GM13977 (cell line): ENCODE measurements around the gene NAPG.
"Not testable (repeated sequence)": the region's sequence is repeated elsewhere in the genome, so short reads cannot be mapped to it uniquely, and the experiment has no call there.

Experiments
- DNase-seq: peaks from one replicate; pipeline ENCODE4 v3.0.0; 2012; ENCODE audit warnings: low spot score
- in situ Hi-C: fragments of 300-500 bp; cut with MboI; formaldehyde crosslinking; loops from one replicate; pipeline ENCODE4 v1.12.0; 2022; ENCODE audit warnings: low sequenced_read_pairs, low pct_unique_long_range_greater_than_20kb, mixed read lengths, inconsistent platforms; ENCODE audit not compliant: unreplicated experiment
- TF ChIP-seq, protein P1 (sequence below): IDR thresholded peaks from 2 replicates; pipeline ENCODE4 v1.5.1; 2012; ENCODE audit warnings: mild to moderate bottlenecking, control low read depth; ENCODE audit not compliant: insufficient read depth; ENCODE audit errors: extremely low read depth, missing control alignments

The NAPG gene

DNA sequence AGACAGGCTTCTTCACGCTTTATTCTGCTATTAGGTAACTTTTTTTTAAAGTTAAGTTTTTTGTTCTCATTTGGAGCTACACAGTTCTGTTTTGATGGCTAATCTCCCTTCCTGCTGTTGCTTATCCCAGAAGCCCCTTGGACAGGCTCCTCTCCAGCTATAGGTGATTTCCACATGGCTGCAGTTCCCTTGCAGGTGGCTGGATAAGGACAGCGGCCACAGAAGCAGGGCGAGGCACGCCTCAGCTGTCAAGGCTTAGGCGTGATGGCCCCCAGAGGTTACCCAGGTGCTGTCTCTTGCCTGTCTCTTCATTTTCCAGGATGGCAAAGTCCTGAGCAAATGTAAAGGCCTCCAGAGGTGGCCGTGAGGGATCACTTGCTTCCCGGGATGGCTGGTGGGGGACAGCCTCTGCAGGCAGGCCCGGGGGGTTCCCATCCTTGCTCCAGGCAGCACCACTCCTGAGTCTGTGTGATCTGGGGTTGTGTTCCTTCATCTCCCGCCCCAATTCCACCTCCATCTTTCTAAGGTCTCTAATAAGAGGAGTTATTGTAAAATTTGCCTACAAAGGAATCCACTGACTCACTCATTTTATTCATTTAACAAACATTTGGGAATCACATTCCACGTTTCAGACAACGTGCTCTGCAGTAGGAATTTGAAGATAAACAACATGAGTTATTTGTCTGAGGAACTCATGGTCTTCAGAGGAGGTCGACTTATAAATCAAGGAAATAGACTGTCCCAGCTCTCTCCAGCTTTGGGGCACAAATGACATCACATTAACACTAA, 53.4 kb downstream of the NAPG start:
- DNase-seq, result no peak
- TF ChIP-seq, protein P1, sequence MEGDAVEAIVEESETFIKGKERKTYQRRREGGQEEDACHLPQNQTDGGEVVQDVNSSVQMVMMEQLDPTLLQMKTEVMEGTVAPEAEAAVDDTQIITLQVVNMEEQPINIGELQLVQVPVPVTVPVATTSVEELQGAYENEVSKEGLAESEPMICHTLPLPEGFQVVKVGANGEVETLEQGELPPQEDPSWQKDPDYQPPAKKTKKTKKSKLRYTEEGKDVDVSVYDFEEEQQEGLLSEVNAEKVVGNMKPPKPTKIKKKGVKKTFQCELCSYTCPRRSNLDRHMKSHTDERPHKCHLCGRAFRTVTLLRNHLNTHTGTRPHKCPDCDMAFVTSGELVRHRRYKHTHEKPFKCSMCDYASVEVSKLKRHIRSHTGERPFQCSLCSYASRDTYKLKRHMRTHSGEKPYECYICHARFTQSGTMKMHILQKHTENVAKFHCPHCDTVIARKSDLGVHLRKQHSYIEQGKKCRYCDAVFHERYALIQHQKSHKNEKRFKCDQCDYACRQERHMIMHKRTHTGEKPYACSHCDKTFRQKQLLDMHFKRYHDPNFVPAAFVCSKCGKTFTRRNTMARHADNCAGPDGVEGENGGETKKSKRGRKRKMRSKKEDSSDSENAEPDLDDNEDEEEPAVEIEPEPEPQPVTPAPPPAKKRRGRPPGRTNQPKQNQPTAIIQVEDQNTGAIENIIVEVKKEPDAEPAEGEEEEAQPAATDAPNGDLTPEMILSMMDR, result no peak
- in situ Hi-C loops, result no loop called here

DNA sequence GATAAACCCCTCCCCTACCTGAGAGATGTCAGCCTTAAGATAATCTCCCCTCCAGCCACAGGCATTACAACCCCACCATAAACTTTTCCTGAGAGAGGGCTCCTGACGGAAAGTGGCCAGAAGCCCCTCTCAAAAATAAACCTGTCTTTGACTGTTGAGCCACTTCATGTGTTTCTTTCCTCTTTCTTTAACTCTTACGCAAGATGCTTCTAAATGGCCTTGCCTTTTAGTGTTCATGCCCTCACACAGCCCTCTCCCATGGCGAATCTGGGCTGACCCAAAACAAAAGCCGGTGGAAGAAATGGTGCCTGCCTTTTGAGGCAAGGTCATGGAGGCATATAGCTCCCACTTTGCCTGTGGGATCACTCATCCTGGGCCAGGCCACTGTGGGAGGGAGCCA, 54.4 kb downstream of the NAPG start:
- no peak for DNase-seq
- in situ Hi-C loops, result no loop called here
- TF ChIP-seq, protein P1, result no peak

DNA sequence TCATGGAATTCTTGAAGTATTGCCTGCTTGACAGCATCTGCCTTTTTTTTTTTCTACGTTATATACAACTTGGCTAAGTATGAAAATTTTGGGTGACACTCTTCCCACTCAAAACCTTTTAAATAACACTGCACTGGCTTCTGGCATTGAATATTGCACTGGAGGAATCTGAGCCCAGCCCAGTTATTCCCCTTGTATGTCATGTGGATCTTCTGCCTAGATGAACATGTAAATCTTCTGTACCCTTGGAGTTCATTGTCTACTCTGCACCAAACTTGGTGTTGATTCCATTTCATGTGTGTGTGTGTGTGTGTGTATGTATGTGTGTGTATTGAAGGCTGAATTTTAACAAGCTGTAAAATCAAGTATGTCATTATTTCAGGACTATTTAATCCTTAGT, 59.4 kb downstream of the NAPG start:
- TF ChIP-seq, protein P1, result no peak
- in situ Hi-C loops, result no loop called here
- no peak for DNase-seq

DNA sequence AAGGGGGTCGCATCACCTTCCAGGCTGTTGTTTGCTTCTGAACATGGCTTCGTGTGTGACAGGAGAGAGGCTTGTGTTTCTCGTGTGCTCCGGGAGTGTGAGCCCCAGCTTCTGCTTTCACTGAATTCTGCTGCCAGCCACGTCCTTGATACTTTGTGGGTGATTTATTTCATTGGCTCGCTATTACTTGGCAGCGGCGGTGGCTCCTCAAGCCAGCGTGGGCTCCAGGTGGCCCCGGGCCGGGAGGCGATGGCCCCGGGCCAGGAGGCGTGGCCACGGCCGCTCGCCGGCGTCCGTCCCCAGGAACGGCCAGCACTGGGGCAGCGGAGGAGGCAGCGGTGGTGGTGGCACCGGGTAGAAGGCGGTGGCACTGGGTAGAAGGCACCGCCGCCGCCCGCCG, 63.1 kb downstream of the NAPG start:
- TF ChIP-seq, protein P1, result no peak
- in situ Hi-C loops, result no loop called here
- DNase-seq, result peak; percentile 4

DNA sequence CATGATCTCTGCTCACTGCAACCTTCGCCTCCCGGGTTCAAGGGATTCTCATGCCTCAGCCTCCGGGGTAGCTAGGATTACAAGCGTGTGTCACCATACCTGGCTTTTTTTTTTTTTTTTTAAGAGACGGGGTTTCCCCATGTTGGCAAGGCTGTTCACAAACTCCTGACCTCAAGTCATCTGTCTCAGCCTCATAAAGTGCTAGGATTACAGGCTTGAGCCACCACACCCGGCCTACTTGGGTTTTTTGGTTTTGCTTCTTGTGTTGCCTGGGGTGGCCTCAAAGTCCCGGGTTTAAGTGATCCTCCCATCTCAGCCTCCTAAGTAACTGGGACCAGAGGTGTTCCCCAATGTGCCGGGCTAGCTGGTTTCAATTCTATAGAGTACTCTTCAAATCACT, 64.6 kb downstream of the NAPG start:
- in situ Hi-C loops, result no loop called here
- DNase-seq, result no peak
- TF ChIP-seq, protein P1, result no peak

DNA sequence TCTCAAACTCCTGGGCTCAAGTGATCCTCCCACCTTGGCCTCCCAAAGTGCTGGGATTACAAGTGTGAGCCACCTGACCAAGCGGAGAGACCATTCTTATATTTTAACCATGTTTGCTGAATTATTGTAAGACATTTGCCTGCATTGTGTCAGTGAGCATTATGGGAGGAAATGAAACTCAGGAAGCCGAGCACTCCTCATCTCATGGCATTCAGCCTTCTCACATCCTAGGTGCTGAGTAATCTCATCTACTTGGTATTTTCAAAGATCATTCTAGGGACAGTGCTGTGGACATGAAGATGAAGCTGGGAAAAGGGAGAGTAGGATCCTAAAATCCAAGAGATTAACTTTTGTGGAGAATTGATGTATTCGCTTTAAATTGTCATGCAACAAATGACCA, 66.1 kb downstream of the NAPG start:
- no peak for DNase-seq
- in situ Hi-C loops, result no loop called here
- TF ChIP-seq, protein P1, result no peak

DNA sequence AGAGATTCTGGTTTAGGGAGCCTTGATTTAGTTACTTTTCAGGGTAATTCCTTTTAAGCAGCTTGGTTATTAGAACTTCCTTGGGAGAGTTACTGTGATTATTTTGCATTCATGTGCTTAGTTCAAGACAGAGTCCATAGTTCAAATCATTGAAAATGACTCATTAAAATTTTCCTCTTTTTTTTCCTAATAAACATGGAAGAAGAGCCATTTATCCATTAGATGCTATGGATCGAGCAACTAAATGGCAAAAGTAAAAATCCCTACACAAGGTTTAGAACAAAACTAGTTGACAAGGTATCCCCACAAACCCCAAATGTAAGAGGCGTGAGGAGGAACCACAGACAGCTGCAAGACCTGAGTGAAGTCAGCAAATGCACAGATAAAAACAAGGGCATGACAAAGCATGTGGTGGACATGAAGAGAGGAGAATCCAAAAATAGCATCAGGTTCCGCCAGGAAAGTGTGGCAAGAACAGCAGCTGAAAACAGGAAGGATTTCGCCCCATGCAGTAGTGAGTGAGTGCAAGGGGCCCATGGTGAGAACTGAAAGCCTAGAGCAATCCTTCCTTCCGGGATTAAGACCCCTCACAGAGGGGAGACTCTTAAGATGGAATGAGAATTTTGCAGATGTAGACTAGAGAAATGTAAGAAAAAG, 67.7 kb downstream of the NAPG start:
- in situ Hi-C loops, DNase-seq: not testable (repeated sequence)

DNA sequence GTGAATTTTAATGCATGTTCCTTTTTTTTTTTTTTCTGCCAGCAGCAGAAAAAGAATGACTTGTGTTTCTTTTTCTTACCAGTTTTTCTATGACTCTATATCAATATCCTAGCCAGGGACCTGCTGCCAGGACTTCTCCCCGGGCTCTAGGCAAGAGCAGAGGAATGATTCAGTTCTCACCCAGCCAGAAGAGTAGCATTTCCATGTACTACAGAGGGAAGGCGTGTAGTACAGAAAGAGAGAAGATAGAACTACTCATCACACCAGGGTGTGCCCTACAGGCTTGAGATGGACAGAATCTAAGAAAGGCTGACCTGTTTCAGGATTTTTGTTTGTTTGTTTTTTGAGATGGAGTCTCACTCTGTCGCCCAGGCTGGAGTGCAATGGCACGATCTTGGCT, 70.1 kb downstream of the NAPG start:
- DNase-seq, in situ Hi-C loops: not testable (repeated sequence)

DNA sequence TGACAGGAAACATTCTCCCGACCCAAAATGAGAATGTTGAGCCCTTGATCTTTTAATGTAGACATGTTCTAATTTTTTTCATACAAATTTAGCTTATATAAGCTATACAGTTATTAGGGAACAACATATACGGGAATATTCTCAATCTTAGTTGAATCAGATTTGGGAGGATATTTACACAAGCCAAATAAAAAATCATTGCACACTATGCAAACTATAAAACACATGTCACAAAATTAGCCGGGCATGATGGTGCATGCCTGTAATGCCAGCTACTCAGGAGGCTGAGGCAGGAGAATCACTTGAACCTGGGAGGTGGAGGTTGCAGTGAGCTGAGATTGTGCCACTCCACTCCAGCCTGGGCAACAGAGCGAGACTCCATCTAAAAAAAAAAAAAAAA, 71.9 kb downstream of the NAPG start:
- in situ Hi-C loops, DNase-seq: not testable (repeated sequence)

DNA sequence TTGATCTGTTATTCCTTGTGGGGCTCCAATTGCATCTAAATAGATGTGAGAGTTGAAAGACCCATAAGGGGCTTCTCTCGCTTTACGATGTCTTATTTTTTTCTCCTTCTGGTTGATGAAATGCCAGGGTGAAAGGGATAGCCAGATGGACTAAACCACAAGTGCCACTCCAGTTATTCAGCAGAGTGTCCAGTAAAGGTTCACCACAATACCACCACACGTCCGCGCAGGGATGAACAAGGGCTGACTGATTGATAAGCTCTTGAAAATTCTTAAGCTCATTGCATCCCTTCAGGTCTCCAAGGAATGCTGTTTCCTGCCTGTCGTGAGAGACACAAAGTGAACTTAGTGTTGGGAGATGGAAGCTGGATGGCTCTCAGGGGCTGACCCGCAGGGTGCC, 74.9 kb downstream of the NAPG start:
- DNase-seq, in situ Hi-C loops: not testable (repeated sequence)
